ENCODE results near the gene BPIFB1.

- TF ChIP-seq, protein P1, sequence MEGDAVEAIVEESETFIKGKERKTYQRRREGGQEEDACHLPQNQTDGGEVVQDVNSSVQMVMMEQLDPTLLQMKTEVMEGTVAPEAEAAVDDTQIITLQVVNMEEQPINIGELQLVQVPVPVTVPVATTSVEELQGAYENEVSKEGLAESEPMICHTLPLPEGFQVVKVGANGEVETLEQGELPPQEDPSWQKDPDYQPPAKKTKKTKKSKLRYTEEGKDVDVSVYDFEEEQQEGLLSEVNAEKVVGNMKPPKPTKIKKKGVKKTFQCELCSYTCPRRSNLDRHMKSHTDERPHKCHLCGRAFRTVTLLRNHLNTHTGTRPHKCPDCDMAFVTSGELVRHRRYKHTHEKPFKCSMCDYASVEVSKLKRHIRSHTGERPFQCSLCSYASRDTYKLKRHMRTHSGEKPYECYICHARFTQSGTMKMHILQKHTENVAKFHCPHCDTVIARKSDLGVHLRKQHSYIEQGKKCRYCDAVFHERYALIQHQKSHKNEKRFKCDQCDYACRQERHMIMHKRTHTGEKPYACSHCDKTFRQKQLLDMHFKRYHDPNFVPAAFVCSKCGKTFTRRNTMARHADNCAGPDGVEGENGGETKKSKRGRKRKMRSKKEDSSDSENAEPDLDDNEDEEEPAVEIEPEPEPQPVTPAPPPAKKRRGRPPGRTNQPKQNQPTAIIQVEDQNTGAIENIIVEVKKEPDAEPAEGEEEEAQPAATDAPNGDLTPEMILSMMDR (IDR thresholded peaks at IDR 0.05) = no peak
- TF ChIP-seq, protein P2, sequence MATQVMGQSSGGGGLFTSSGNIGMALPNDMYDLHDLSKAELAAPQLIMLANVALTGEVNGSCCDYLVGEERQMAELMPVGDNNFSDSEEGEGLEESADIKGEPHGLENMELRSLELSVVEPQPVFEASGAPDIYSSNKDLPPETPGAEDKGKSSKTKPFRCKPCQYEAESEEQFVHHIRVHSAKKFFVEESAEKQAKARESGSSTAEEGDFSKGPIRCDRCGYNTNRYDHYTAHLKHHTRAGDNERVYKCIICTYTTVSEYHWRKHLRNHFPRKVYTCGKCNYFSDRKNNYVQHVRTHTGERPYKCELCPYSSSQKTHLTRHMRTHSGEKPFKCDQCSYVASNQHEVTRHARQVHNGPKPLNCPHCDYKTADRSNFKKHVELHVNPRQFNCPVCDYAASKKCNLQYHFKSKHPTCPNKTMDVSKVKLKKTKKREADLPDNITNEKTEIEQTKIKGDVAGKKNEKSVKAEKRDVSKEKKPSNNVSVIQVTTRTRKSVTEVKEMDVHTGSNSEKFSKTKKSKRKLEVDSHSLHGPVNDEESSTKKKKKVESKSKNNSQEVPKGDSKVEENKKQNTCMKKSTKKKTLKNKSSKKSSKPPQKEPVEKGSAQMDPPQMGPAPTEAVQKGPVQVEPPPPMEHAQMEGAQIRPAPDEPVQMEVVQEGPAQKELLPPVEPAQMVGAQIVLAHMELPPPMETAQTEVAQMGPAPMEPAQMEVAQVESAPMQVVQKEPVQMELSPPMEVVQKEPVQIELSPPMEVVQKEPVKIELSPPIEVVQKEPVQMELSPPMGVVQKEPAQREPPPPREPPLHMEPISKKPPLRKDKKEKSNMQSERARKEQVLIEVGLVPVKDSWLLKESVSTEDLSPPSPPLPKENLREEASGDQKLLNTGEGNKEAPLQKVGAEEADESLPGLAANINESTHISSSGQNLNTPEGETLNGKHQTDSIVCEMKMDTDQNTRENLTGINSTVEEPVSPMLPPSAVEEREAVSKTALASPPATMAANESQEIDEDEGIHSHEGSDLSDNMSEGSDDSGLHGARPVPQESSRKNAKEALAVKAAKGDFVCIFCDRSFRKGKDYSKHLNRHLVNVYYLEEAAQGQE (IDR thresholded peaks at IDR 0.05; ENCODE audit: insufficient read depth in 1 of 2, low read depth in 2 of 2, low read length in 1 of 2) = no peak
Measured at GRCh38 chr20:33316343-33316742, 33.3 kb downstream of the BPIFB1 start.
